Measurements from ENCODE around the gene TRIM41. TPM values are rescaled to one million over a fixed set of nuclear protein-coding genes. Genes with fewer than 3 reads are reported as not detected.

Gene TRIM41
- total RNA-seq, 1 donor, result 9.9 TPM

DNA sequence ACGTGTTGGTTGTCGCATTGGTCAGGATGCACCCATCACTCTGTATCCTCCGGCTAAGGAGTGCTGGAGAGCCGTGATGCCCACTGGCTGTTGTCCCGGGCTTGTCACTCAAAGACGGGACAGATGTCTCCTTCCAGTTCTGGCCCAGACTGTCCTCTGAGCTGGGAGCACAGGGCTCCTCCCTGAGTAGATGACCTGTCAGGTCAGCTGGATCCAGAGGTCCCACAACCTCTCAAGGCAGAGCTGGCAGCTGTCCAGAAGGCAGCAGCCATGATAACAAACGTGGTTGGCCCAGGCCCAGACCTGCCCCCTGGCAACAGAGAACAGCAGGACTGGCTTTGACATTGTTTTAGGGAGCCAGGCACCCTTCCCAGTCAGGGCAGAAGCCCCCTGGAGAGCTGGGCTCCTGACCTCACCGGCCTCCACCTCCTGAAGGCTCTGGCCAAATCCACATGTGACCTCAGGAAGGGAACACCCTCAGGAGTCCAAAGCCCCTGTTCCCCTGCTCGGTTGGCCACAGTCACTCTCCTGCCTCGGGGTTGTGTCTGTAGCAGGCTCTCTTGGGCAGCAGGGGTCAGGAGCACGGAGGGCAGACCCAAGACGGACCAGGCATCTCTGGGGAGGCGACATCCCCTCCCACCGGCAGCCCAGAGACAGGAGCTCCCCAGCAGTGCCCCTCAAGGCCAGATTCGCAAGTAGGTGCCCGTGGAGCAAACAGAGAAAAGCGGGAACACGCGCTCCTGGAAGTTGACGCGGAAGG lies 28.4 kb upstream of the TRIM41 start:
- TF ChIP-seq, protein P1, sequence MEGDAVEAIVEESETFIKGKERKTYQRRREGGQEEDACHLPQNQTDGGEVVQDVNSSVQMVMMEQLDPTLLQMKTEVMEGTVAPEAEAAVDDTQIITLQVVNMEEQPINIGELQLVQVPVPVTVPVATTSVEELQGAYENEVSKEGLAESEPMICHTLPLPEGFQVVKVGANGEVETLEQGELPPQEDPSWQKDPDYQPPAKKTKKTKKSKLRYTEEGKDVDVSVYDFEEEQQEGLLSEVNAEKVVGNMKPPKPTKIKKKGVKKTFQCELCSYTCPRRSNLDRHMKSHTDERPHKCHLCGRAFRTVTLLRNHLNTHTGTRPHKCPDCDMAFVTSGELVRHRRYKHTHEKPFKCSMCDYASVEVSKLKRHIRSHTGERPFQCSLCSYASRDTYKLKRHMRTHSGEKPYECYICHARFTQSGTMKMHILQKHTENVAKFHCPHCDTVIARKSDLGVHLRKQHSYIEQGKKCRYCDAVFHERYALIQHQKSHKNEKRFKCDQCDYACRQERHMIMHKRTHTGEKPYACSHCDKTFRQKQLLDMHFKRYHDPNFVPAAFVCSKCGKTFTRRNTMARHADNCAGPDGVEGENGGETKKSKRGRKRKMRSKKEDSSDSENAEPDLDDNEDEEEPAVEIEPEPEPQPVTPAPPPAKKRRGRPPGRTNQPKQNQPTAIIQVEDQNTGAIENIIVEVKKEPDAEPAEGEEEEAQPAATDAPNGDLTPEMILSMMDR (IDR thresholded peaks at IDR 0.05; ENCODE audit: insufficient read depth, low read depth, low read length), result no peak
- no peak for DNase-seq (ENCODE audit: low read depth)
- no peak overlapping the region for H3K4me3 ChIP-seq (ENCODE audit: low read depth, low read length)

DNA sequence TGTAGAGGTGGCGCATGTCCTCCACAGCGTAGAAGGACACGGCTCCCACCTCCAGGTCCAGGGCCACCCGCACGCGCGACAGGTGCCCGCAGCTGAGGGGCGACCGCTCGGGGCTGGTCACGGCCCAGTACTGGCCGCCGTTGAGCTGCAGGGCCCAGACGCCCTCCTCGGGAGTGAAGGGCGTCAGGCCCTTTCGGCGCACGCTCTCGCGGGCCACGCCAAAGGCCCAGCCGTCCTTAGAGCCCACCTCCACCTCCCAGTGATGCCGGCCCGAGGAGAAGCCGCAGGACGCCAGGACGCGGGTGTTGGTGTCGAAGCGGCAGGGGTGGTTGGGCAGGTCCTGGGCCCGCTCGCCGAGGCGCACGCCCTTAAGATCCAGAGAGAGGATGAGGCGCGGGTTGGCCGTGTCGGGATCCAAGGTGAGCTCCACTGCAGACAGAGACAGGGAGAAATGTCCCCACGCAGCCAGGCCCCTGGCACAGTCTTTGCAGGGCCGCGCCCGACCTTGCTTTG lies 27.8 kb upstream of the TRIM41 start:
- TF ChIP-seq, protein P1 (IDR thresholded peaks at IDR 0.05; ENCODE audit: insufficient read depth, low read depth, low read length), result no peak
- no peak overlapping the region for H3K4me3 ChIP-seq (ENCODE audit: low read depth, low read length)
- no peak for DNase-seq (ENCODE audit: low read depth)

DNA sequence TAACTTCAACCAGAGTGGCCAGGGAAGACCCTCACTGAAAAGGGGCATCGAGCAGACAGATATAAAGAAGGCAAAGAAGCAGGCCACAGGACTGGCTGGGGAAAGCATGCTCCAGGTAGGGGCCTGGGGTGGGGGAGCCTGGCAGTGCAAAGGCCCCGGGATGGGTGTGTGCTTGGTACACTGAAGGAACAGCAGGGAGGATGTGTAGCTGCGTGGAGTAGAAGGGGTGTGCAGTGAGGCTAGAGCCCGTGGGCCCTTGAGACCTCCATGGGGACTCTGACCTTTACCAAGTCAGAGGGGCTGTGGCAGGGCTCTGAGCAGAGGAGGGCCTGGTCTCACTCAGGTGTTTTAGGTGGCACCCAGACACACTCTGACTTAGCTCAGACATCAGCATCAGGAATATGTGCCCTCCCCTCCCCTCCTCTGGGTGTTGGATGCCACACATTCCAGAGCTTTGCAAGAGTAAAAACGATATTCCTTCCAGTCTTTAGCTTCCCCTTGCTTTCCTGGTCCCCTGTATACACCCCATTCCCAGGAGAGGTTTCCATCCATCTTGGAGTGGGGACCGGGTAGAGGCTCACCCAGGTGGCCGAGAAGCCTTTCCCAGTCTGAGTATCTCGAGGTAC lies 25.6 kb upstream of the TRIM41 start:
- TF ChIP-seq, protein P1 (IDR thresholded peaks at IDR 0.05; ENCODE audit: insufficient read depth, low read depth, low read length), result no peak
- no peak for DNase-seq (ENCODE audit: low read depth)
- H3K4me3 ChIP-seq (ENCODE audit: low read depth, low read length), result no peak overlapping the region

DNA sequence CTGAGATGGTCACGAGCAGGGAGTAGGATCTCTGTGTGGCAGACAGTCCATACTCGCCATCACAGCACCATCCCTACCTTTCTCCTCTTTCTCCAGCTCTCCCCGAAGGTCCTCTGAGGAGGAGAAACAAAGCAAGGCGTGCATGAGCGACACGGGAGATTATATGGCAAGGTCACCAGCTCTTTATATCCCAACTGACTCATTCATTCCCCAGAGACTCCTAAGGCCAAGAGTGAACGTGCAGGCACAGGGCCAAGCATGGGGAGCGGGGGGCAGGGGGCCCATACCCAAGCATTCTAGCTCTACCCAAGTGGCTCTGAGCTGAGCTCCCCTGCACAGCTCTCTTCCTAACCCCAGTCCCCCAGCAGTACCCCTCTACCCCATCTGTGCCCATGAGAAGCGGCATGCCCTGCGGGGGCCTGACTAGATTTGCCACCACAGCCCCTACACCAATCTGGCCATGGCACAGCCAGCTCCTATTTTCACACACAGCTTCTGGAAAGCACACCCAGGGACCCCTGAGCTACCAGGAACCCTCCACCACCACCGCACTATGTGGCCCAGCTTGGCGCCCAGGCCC lies 24.9 kb upstream of the TRIM41 start:
- no peak overlapping the region for H3K4me3 ChIP-seq (ENCODE audit: low read depth, low read length)
- TF ChIP-seq, protein P1 (IDR thresholded peaks at IDR 0.05; ENCODE audit: insufficient read depth, low read depth, low read length), result no peak
- no peak for DNase-seq (ENCODE audit: low read depth)

DNA sequence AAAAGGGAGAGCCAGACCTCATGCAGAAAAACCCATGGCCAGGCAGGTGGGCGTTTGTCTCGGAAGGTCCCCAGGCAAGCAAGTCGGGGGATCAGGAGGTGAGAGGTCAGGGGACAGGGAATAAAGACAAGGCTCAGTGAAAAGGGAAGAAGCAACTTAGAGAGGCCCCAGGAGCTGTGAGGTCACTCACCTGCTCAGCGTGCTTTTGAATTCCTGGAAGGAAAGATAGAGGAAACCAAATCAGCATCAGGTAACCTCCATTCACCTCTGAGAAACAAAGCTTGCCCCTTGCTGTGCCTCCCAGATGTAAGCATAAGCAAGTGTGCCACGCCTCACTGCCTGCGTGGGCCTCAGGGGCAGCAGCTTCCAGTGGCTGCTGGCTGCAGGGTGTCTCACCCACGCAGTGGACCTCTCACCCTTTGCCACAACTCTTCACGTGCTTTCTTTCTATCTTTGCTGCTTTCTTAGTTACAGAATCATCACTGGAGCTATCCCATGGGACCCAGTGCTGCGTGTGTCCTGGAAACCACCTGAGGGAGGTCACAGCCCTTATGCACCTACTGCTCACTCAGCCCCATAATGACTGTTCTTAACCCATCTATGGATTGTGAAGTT lies 24.1 kb upstream of the TRIM41 start:
- no peak for DNase-seq (ENCODE audit: low read depth)
- TF ChIP-seq, protein P1 (IDR thresholded peaks at IDR 0.05; ENCODE audit: insufficient read depth, low read depth, low read length), result no peak
- H3K4me3 ChIP-seq (ENCODE audit: low read depth, low read length), result no peak overlapping the region

DNA sequence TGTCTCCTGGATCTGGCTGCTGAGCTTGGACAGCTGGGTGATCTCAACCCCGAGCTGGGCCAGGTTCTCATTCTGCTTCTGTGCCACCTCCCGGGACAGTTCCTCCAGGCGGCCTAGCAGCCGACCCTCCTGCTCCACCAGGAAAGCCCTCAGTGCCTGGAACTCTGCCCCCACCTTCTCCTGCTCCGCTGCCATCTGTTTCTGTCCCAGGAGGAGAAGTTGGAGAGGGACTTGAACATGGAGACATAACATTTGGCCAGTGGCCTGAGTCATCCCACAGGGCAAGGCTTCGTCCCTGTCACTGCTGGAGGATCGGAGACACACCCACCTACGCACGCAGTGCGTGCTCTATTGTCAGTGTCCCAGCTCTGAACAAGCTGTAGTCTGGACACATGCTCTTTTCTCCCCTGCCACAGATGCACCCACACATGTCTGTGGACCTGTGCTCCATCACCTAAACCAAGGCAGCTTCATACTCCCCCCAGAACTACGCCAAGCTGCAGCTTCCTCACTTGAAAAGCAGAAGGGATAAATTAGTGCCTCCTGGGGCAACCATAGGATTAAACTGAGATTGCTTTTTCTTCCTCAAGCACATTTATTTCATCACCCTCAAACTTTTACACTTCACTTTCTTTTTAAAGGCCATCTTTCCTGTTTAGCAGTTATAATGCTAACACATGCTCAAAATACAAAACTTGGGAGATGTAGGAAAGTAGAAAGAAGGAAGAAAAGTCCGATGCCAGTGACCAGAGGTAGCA lies 23.0 kb upstream of the TRIM41 start:
- no peak for DNase-seq (ENCODE audit: low read depth)
- no peak overlapping the region for H3K4me3 ChIP-seq (ENCODE audit: low read depth, low read length)
- TF ChIP-seq, protein P1 (IDR thresholded peaks at IDR 0.05; ENCODE audit: insufficient read depth, low read depth, low read length), result no peak
